GM23338 (cell line): ENCODE measurements around the gene ST8SIA3. TPM values are rescaled to one million over a fixed set of nuclear protein-coding genes. Genes with fewer than 3 reads are reported as not detected.

Experiments
- ATAC-seq: fragments of 200-7000 bp; cut with Tn5 transposase; 3 replicates; pipeline ENCODE4 v1.9.1; 2020
- DNase-seq: peaks from one replicate; pipeline ENCODE4 v3.0.0-alpha.2; 2015; ENCODE audit warnings: low spot score
- H2AFZ ChIP-seq: fragments of 200-600 bp; sonication (generic); 2 replicates; pipeline ENCODE4 v1.8.0; 2016; ENCODE audit warnings: antibody characterized with exemption, mild to moderate bottlenecking, moderate library complexity
- H3F3A ChIP-seq: fragments of 200-600 bp; sonication (generic); replicated peaks from 2 replicates; pipeline ENCODE4 v1.8.0; 2017; ENCODE audit warnings: antibody characterized with exemption, mixed run types, low read depth
- H3K27ac ChIP-seq: fragments of 200-600 bp; sonication (generic); 2 replicates; pipeline ENCODE4 v1.6.1; 2016; ENCODE audit warnings: low read depth
- H3K27me3 ChIP-seq: fragments of 200-600 bp; sonication (generic); 2 replicates; pipeline ENCODE4 v1.8.0; 2016; ENCODE audit warnings: mild to moderate bottlenecking, mixed run types, moderate library complexity; ENCODE audit not compliant: insufficient read depth
- H3K36me3 ChIP-seq: fragments of 200-600 bp; sonication (generic); 2 replicates; pipeline ENCODE4 v1.8.0; 2016; ENCODE audit warnings: mild to moderate bottlenecking; ENCODE audit not compliant: insufficient read depth
- H3K4me1 ChIP-seq: fragments of 200-600 bp; sonication (generic); 2 replicates; pipeline ENCODE4 v1.8.0; 2016; ENCODE audit warnings: mild to moderate bottlenecking, moderate library complexity; ENCODE audit not compliant: insufficient read depth
- H3K4me2 ChIP-seq: fragments of 200-600 bp; sonication (generic); 2 replicates; pipeline ENCODE4 v1.7.1; 2017; ENCODE audit warnings: mixed run types
- H3K4me3 ChIP-seq: fragments of 200-600 bp; sonication (generic); 2 replicates; pipeline ENCODE4 v1.6.1; 2016; ENCODE audit warnings: mixed run types
- H3K79me2 ChIP-seq: fragments of 200-600 bp; sonication (generic); replicated peaks from 2 replicates; pipeline ENCODE4 v1.8.0; 2017; ENCODE audit warnings: mild to moderate bottlenecking; ENCODE audit not compliant: insufficient read depth
- H3K9me2 ChIP-seq: fragments of 200-600 bp; sonication (generic); 2 replicates; pipeline ENCODE4 v1.8.0; 2017; ENCODE audit not compliant: insufficient read depth
- H4K20me1 ChIP-seq: fragments of 200-600 bp; sonication (generic); replicated peaks from 2 replicates; pipeline ENCODE4 v1.8.0; 2017; ENCODE audit warnings: mild to moderate bottlenecking; ENCODE audit not compliant: insufficient read depth
- H3K27ac Mint-ChIP-seq: 2 replicates; pipeline ENCODE4 v1.8.0; 2020; ENCODE audit warnings: inconsistent platforms, mild to moderate bottlenecking, moderate library complexity, mixed read lengths
- H3K27me3 Mint-ChIP-seq: 3 replicates; pipeline ENCODE4 v1.8.0; 2022; ENCODE audit warnings: low read depth, mild to moderate bottlenecking, moderate library complexity, mixed read lengths, inconsistent platforms; ENCODE audit not compliant: insufficient read depth, poor library complexity
- H3K36me3 Mint-ChIP-seq: 3 replicates; pipeline ENCODE4 v1.8.0; 2021; ENCODE audit warnings: low read depth, mild to moderate bottlenecking, inconsistent platforms, moderate library complexity, mixed read lengths
- H3K4me1 Mint-ChIP-seq: 3 replicates; pipeline ENCODE4 v1.8.0; 2020; ENCODE audit warnings: mild to moderate bottlenecking, inconsistent platforms, mixed read lengths
- H3K4me3 Mint-ChIP-seq: 3 replicates; pipeline ENCODE4 v1.8.0; 2021; ENCODE audit warnings: moderate library complexity, mild to moderate bottlenecking, inconsistent platforms, mixed read lengths
- H3K9me3 Mint-ChIP-seq: 3 replicates; pipeline ENCODE4 v1.8.0; 2020; ENCODE audit warnings: moderate library complexity, mild to moderate bottlenecking, inconsistent platforms, mixed read lengths
- CREB1 ChIP-seq: fragments of 250-450 bp; sonication (Bioruptor Pico); IDR thresholded peaks from 2 replicates; pipeline ENCODE4 v1.5.0; 2020; ENCODE audit warnings: low read depth, mild to moderate bottlenecking, moderate library complexity
- EZH2 ChIP-seq: fragments of 200-600 bp; sonication (generic); IDR thresholded peaks from one replicate; pipeline ENCODE4 v1.8.0; 2017; ENCODE audit warnings: antibody characterized with exemption, mild to moderate bottlenecking, low read depth; ENCODE audit not compliant: unreplicated experiment
- EZH2phosphoT487 ChIP-seq: fragments of 200-600 bp; sonication (generic); IDR thresholded peaks from one replicate; pipeline ENCODE4 v1.8.1; 2018; ENCODE audit warnings: antibody characterized with exemption; ENCODE audit not compliant: unreplicated experiment
- JUNB ChIP-seq: IDR thresholded peaks from one replicate; pipeline ENCODE4 v1.6.1; 2016; ENCODE audit warnings: antibody characterized with exemption; ENCODE audit not compliant: unreplicated experiment
- NANOG ChIP-seq: IDR thresholded peaks from 2 replicates; pipeline ENCODE4 v1.6.1; 2016; ENCODE audit warnings: antibody characterized with exemption, borderline replicate concordance
- POLR2AphosphoS5 ChIP-seq: IDR thresholded peaks from 2 replicates; pipeline ENCODE4 v1.6.1; 2016; ENCODE audit warnings: antibody characterized with exemption, low read depth
- STAT1 ChIP-seq: IDR thresholded peaks from one replicate; pipeline ENCODE4 v1.6.1; 2016; ENCODE audit warnings: antibody characterized with exemption; ENCODE audit not compliant: unreplicated experiment
- ZNF114 ChIP-seq: fragments of 250-450 bp; sonication (Bioruptor Pico); IDR thresholded peaks from 2 replicates; pipeline ENCODE4 v1.5.0; 2020; ENCODE audit warnings: mild to moderate bottlenecking, moderate library complexity
- ZNF331 ChIP-seq: fragments of 250-450 bp; sonication (Bioruptor Pico); IDR thresholded peaks from 2 replicates; pipeline ENCODE4 v1.5.0; 2020; ENCODE audit warnings: low read depth, mild to moderate bottlenecking, moderate library complexity
- polyA plus RNA-seq: library from polyadenylated mRNA; unstranded; fragments of >200 nt; fragmentation: Nextera tagmentation; extraction: Ambion mirVana; gene quantifications from 2 replicates; pipeline ENCODE4 v1.2.1, GENCODE V29; 2016
- total RNA-seq: library from RNA; depleted of rRNA; stranded (reverse); fragments of >200 nt; shearing (Covaris generic); gene quantifications from 2 replicates; pipeline ENCODE4 v1.2.3, GENCODE V29; 2014
- TF ChIP-seq, protein P1 (sequence below): IDR thresholded peaks from 2 replicates; pipeline ENCODE4 v1.6.1; 2016; ENCODE audit warnings: antibody characterized with exemption
- TF ChIP-seq, protein P2 (sequence below), 2 experiments: fragments of 200-600 bp in 1 of 2; sonication (generic) in 1 of 2; conservative IDR thresholded peaks; 2 replicates each; pipeline versions ENCODE4 v1.5.1 to v1.6.1; 2016 to 2017; ENCODE audit warnings: antibody characterized with exemption in 2 of 2, low read depth in 2 of 2, mild to moderate bottlenecking in 2 of 2, moderate library complexity in 1 of 2
- TF ChIP-seq, protein P3 (sequence below): fragments of 250-450 bp; sonication (Bioruptor Pico); IDR thresholded peaks from 2 replicates; pipeline ENCODE4 v1.5.0; 2020; ENCODE audit warnings: mild to moderate bottlenecking, moderate library complexity
- TF ChIP-seq, protein P4 (sequence below): IDR thresholded peaks from one replicate; pipeline ENCODE4 v1.6.1; 2018; ENCODE audit warnings: antibody characterized with exemption; ENCODE audit not compliant: unreplicated experiment

Gene ST8SIA3
- total and polyA plus RNA-seq, 2 experiments from 2014 or later = 1.3 to 2.2 TPM

DNA sequence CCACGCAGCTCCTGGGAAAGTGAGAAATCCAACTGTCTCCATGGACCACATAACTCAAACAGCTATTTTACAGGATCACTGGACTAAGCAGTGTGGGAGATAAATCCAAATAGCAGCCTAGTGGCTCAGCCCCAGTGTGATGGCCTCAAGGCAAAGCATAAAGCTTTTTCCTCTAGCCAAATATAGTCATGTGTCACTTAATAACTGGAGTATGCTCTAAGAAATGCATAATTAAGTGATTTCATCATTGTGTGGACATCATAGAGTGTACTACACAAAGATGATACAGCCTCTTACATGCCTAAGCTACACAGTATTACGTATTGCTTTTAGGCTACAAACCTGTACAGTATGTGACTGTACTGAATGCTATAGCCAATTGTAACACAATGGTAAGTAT is 31.8 kb upstream of the ST8SIA3 start:
- H3K27ac Mint-ChIP-seq = no peak overlapping the region
- Histone ChIP-seq H3K4me3 (no peak overlapping the region), H3F3A (no peaks in the 10 kb centered on the region), H4K20me1 (no peaks in the 10 kb centered on the region), H3K36me3 (no peaks in the 10 kb centered on the region), H2AFZ (no peak overlapping the region), H3K27me3 (no peaks in the 10 kb centered on the region), H3K4me1 (no peaks in the 10 kb centered on the region), H3K4me2 (no peak overlapping the region), H3K79me2 (no peaks in the 10 kb centered on the region), H3K9me2 (peaks cover 6% of the 10 kb centered on the region; the same call in 1 of the 2 replicates), H3K27ac (no peak overlapping the region)
- TF ChIP-seq CREB1 (no peak), NANOG (no peak), STAT1 (no peak), EZH2phosphoT487 (no peak), JUNB (no peak), ZNF114 (CRISPR knock-in tag) (no peak), POLR2AphosphoS5 (no peak), ZNF331 (no peak), EZH2 (no peak)
- TF ChIP-seq, protein P1, sequence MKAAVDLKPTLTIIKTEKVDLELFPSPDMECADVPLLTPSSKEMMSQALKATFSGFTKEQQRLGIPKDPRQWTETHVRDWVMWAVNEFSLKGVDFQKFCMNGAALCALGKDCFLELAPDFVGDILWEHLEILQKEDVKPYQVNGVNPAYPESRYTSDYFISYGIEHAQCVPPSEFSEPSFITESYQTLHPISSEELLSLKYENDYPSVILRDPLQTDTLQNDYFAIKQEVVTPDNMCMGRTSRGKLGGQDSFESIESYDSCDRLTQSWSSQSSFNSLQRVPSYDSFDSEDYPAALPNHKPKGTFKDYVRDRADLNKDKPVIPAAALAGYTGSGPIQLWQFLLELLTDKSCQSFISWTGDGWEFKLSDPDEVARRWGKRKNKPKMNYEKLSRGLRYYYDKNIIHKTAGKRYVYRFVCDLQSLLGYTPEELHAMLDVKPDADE = no peak
- TF ChIP-seq, protein P2, sequence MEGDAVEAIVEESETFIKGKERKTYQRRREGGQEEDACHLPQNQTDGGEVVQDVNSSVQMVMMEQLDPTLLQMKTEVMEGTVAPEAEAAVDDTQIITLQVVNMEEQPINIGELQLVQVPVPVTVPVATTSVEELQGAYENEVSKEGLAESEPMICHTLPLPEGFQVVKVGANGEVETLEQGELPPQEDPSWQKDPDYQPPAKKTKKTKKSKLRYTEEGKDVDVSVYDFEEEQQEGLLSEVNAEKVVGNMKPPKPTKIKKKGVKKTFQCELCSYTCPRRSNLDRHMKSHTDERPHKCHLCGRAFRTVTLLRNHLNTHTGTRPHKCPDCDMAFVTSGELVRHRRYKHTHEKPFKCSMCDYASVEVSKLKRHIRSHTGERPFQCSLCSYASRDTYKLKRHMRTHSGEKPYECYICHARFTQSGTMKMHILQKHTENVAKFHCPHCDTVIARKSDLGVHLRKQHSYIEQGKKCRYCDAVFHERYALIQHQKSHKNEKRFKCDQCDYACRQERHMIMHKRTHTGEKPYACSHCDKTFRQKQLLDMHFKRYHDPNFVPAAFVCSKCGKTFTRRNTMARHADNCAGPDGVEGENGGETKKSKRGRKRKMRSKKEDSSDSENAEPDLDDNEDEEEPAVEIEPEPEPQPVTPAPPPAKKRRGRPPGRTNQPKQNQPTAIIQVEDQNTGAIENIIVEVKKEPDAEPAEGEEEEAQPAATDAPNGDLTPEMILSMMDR (conservative IDR thresholded peaks at IDR 0.05; ENCODE audit: low read depth in 2 of 2) = no peak
- TF ChIP-seq, protein P3, sequence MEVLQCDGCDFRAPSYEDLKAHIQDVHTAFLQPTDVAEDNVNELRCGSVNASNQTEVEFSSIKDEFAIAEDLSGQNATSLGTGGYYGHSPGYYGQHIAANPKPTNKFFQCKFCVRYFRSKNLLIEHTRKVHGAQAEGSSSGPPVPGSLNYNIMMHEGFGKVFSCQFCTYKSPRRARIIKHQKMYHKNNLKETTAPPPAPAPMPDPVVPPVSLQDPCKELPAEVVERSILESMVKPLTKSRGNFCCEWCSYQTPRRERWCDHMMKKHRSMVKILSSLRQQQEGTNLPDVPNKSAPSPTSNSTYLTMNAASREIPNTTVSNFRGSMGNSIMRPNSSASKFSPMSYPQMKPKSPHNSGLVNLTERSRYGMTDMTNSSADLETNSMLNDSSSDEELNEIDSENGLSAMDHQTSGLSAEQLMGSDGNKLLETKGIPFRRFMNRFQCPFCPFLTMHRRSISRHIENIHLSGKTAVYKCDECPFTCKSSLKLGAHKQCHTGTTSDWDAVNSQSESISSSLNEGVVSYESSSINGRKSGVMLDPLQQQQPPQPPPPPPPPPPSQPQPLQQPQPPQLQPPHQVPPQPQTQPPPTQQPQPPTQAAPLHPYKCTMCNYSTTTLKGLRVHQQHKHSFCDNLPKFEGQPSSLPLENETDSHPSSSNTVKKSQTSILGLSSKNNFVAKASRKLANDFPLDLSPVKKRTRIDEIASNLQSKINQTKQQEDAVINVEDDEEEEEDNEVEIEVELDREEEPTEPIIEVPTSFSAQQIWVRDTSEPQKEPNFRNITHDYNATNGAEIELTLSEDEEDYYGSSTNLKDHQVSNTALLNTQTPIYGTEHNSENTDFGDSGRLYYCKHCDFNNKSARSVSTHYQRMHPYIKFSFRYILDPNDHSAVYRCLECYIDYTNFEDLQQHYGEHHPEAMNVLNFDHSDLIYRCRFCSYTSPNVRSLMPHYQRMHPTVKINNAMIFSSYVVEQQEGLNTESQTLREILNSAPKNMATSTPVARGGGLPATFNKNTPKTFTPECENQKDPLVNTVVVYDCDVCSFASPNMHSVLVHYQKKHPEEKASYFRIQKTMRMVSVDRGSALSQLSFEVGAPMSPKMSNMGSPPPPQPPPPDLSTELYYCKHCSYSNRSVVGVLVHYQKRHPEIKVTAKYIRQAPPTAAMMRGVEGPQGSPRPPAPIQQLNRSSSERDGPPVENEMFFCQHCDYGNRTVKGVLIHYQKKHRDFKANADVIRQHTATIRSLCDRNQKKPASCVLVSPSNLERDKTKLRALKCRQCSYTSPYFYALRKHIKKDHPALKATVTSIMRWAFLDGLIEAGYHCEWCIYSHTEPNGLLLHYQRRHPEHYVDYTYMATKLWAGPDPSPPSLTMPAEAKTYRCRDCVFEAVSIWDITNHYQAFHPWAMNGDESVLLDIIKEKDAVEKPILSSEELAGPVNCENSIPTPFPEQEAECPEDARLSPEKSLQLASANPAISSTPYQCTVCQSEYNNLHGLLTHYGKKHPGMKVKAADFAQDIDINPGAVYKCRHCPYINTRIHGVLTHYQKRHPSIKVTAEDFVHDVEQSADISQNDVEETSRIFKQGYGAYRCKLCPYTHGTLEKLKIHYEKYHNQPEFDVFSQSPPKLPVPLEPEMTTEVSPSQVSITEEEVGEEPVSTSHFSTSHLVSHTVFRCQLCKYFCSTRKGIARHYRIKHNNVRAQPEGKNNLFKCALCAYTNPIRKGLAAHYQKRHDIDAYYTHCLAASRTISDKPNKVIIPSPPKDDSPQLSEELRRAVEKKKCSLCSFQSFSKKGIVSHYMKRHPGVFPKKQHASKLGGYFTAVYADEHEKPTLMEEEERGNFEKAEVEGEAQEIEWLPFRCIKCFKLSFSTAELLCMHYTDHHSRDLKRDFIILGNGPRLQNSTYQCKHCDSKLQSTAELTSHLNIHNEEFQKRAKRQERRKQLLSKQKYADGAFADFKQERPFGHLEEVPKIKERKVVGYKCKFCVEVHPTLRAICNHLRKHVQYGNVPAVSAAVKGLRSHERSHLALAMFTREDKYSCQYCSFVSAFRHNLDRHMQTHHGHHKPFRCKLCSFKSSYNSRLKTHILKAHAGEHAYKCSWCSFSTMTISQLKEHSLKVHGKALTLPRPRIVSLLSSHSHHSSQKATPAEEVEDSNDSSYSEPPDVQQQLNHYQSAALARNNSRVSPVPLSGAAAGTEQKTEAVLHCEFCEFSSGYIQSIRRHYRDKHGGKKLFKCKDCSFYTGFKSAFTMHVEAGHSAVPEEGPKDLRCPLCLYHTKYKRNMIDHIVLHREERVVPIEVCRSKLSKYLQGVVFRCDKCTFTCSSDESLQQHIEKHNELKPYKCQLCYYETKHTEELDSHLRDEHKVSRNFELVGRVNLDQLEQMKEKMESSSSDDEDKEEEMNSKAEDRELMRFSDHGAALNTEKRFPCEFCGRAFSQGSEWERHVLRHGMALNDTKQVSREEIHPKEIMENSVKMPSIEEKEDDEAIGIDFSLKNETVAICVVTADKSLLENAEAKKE (CRISPR knock-in tag) = no peak
- TF ChIP-seq, protein P4, sequence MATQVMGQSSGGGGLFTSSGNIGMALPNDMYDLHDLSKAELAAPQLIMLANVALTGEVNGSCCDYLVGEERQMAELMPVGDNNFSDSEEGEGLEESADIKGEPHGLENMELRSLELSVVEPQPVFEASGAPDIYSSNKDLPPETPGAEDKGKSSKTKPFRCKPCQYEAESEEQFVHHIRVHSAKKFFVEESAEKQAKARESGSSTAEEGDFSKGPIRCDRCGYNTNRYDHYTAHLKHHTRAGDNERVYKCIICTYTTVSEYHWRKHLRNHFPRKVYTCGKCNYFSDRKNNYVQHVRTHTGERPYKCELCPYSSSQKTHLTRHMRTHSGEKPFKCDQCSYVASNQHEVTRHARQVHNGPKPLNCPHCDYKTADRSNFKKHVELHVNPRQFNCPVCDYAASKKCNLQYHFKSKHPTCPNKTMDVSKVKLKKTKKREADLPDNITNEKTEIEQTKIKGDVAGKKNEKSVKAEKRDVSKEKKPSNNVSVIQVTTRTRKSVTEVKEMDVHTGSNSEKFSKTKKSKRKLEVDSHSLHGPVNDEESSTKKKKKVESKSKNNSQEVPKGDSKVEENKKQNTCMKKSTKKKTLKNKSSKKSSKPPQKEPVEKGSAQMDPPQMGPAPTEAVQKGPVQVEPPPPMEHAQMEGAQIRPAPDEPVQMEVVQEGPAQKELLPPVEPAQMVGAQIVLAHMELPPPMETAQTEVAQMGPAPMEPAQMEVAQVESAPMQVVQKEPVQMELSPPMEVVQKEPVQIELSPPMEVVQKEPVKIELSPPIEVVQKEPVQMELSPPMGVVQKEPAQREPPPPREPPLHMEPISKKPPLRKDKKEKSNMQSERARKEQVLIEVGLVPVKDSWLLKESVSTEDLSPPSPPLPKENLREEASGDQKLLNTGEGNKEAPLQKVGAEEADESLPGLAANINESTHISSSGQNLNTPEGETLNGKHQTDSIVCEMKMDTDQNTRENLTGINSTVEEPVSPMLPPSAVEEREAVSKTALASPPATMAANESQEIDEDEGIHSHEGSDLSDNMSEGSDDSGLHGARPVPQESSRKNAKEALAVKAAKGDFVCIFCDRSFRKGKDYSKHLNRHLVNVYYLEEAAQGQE = no peak
- H3K4me3 Mint-ChIP-seq = no peak overlapping the region
- peaks cover 1% of the 10 kb centered on the region for H3K27me3 Mint-ChIP-seq
- ATAC-seq (no peak), DNase-seq (no peak)
- no peaks in the 10 kb centered on the region for H3K4me1 Mint-ChIP-seq
- no peaks in the 10 kb centered on the region for H3K9me3 Mint-ChIP-seq
- H3K36me3 Mint-ChIP-seq = no peaks in the 10 kb centered on the region
